HepG2 (cell line): ENCODE measurements around the gene CDKN1A. TPM values are rescaled to one million over a fixed set of nuclear protein-coding genes. Genes with fewer than 3 reads are reported as not detected.

Experiments
- HCFC1 ChIP-seq: fragments of 150-350 bp; IDR thresholded peaks from 2 replicates; pipeline ENCODE4 v1.6.1; 2014; ENCODE audit warnings: low read depth, low read length
- HDAC2 ChIP-seq: sonication (generic); formaldehyde crosslinking; IDR thresholded peaks from 2 replicates; pipeline ENCODE4 v1.4.0; 2020; ENCODE audit warnings: missing genetic modification reagents
- HOXA5 ChIP-seq: sonication (generic); formaldehyde crosslinking; IDR thresholded peaks from 2 replicates; pipeline ENCODE4 v1.4.0; 2020; ENCODE audit warnings: missing genetic modification reagents
- MYPOP ChIP-seq: sonication (generic); formaldehyde crosslinking; IDR thresholded peaks from 2 replicates; pipeline ENCODE4 v1.8.1; 2023; ENCODE audit warnings: mild to moderate bottlenecking, moderate library complexity, missing genetic modification reagents
- NFKB2 ChIP-seq: sonication (generic); formaldehyde crosslinking; IDR thresholded peaks from 2 replicates; pipeline ENCODE4 v1.4.0; 2020; ENCODE audit warnings: missing genetic modification reagents, borderline replicate concordance
- NFYC ChIP-seq: IDR thresholded peaks from 2 replicates; pipeline ENCODE4 v1.6.1; 2016; ENCODE audit warnings: missing genetic modification reagents, missing compliant biosample characterization
- PCBP1 ChIP-seq: fragments of 200-400 bp; formaldehyde crosslinking; IDR thresholded peaks from 2 replicates; pipeline ENCODE4 v1.6.1; 2017; ENCODE audit warnings: mild to moderate bottlenecking, low read depth, low read length, borderline replicate concordance
- POLR2G ChIP-seq: fragments of 200-400 bp; formaldehyde crosslinking; IDR thresholded peaks from 2 replicates; pipeline ENCODE4 v1.6.1; 2018; ENCODE audit warnings: mild to moderate bottlenecking, low read depth, low read length, moderate library complexity
- PPARG ChIP-seq: conservative IDR thresholded peaks from 2 replicates; pipeline ENCODE4 v1.6.1; 2016; ENCODE audit warnings: missing biosample characterization, missing genetic modification reagents
- RORA ChIP-seq: sonication (generic); formaldehyde crosslinking; IDR thresholded peaks from 2 replicates; pipeline ENCODE4 v1.5.0; 2020; ENCODE audit warnings: mild to moderate bottlenecking, missing genetic modification reagents, moderate library complexity
- SNAI1 ChIP-seq: sonication (generic); formaldehyde crosslinking; IDR thresholded peaks from 2 replicates; pipeline ENCODE4 v1.5.0; 2020; ENCODE audit warnings: mild to moderate bottlenecking, missing genetic modification reagents, borderline replicate concordance
- SRY ChIP-seq: sonication (generic); formaldehyde crosslinking; IDR thresholded peaks from 2 replicates; pipeline ENCODE4 v1.8.0; 2022; ENCODE audit warnings: mild to moderate bottlenecking, missing genetic modification reagents
- SYNCRIP ChIP-seq: fragments of 200-400 bp; formaldehyde crosslinking; IDR thresholded peaks from 2 replicates; pipeline ENCODE4 v1.6.1; 2018; ENCODE audit warnings: mild to moderate bottlenecking, low read depth, low read length; ENCODE audit not compliant: insufficient read depth
- ZFY ChIP-seq: sonication (generic); formaldehyde crosslinking; IDR thresholded peaks from 2 replicates; pipeline ENCODE4 v1.4.0; 2020; ENCODE audit warnings: missing genetic modification reagents
- ZIK1 ChIP-seq: sonication (generic); formaldehyde crosslinking; IDR thresholded peaks from 2 replicates; pipeline ENCODE4 v1.5.0; 2020; ENCODE audit warnings: mild to moderate bottlenecking, low read depth, missing genetic modification reagents, borderline replicate concordance
- ZNF121 ChIP-seq: sonication (generic); formaldehyde crosslinking; IDR thresholded peaks from 2 replicates; pipeline ENCODE4 v1.5.0; 2020; ENCODE audit warnings: mild to moderate bottlenecking, missing genetic modification reagents
- ZNF30 ChIP-seq: sonication (generic); formaldehyde crosslinking; IDR thresholded peaks from 2 replicates; pipeline ENCODE4 v1.5.0; 2020; ENCODE audit warnings: mild to moderate bottlenecking, missing genetic modification reagents
- ZNF382 ChIP-seq: sonication (generic); formaldehyde crosslinking; IDR thresholded peaks from 2 replicates; pipeline ENCODE4 v1.5.0; 2020; ENCODE audit warnings: missing genetic modification reagents, mild to moderate bottlenecking, borderline replicate concordance
- ZNF451 ChIP-seq: sonication (generic); formaldehyde crosslinking; IDR thresholded peaks from 2 replicates; pipeline ENCODE4 v1.5.0; 2020; ENCODE audit warnings: mild to moderate bottlenecking, missing genetic modification reagents
- ZNF644 ChIP-seq: IDR thresholded peaks from 2 replicates; pipeline ENCODE4 v1.6.1; 2016; ENCODE audit warnings: low read depth
- ZNF670 ChIP-seq: sonication (generic); formaldehyde crosslinking; IDR thresholded peaks from 2 replicates; pipeline ENCODE4 v1.8.0; 2022; ENCODE audit warnings: mild to moderate bottlenecking, missing genetic modification reagents, borderline replicate concordance
- ZNF768 ChIP-seq: sonication (generic); formaldehyde crosslinking; IDR thresholded peaks from 2 replicates; pipeline ENCODE4 v1.4.0; 2020; ENCODE audit warnings: missing genetic modification reagents
- polyA plus RNA-seq, 8 experiments: library from polyadenylated mRNA; depleted of rRNA in 3 of 8; stranded (reverse) in 7 of 8; unstranded in 1 of 8; fragments of >200 nt; fragmentation: Illumina TruSeq in 4 of 8; extraction: Trizol in 4 of 8; gene quantifications; 2 replicates each; pipeline versions ENCODE4 v1.2.1 to v1.2.3, GENCODE V29; 2011 to 2016; ENCODE audit warnings: low read depth in 4 of 8, missing spikeins in 1 of 8, mixed read lengths in 1 of 8; ENCODE audit not compliant: insufficient read depth in 1 of 8
- total RNA-seq, 5 experiments: library from RNA; depleted of rRNA; stranded (reverse); fragments of >200 nt; fragmentation: Illumina TruSeq; extraction: Trizol; gene quantifications; 2 replicates each; pipeline ENCODE4 v1.2.3, GENCODE V29; 2016; ENCODE audit warnings: low read depth in 1 of 5
- TF ChIP-seq, protein P1 (sequence below): sonication (generic); formaldehyde crosslinking; IDR thresholded peaks from 2 replicates; pipeline ENCODE4 v1.9.0; 2021; ENCODE audit warnings: missing genetic modification reagents, borderline replicate concordance
- TF ChIP-seq, protein P2 (sequence below): sonication (generic); formaldehyde crosslinking; IDR thresholded peaks from 2 replicates; pipeline ENCODE4 v1.4.0; 2020; ENCODE audit warnings: missing genetic modification reagents

The CDKN1A gene
- total and polyA plus RNA-seq, 2 of the 13 experiments (the other 11 are each of a cell fraction or from before 2014, with no cell fraction given): 60.7 to 92.1 TPM

DNA sequence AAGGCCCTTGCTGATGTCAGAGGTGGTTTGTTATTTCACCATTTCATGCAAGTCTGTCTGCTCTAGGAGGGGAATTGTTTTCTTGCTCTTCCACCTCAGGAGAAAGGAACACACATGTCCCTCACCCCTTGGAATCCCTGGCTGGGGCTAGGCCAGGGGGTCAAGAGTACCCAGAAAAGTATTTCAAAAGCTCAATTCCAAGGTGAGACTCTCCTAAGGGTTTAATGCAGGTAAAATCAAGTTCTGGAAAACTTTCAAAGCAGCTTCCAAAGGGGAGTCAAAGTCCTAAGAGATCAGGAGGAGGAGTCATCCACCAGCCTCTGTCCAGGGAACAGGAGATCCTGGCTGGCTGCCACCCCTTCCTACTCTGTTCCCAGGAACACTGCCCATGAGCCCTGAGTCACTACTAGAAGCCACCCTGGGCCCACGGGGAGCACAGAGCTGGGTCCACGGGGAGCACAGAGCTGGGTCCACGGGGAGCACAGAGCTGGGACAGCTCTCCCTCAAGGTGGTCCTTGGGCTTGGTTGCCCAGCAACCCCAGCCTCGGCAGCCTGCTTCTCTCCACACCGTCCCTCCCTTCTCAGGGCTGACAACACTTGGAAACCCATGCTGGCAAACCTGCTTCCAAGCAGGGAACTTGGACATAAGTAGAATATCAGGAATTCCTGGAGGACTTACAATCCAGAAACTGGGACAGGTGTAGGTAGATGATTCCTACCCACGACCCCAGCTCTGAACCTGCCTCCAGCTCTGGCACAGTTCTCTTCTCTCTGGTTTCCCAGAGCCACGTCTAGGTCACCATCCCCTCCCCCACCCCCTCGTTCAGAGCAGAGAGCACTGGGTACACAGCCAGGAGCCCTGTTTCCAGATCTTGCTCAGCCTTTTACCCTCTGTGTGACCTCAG, 35.3 kb upstream of the CDKN1A start (continued):
- TF ChIP-seq, protein P1, sequence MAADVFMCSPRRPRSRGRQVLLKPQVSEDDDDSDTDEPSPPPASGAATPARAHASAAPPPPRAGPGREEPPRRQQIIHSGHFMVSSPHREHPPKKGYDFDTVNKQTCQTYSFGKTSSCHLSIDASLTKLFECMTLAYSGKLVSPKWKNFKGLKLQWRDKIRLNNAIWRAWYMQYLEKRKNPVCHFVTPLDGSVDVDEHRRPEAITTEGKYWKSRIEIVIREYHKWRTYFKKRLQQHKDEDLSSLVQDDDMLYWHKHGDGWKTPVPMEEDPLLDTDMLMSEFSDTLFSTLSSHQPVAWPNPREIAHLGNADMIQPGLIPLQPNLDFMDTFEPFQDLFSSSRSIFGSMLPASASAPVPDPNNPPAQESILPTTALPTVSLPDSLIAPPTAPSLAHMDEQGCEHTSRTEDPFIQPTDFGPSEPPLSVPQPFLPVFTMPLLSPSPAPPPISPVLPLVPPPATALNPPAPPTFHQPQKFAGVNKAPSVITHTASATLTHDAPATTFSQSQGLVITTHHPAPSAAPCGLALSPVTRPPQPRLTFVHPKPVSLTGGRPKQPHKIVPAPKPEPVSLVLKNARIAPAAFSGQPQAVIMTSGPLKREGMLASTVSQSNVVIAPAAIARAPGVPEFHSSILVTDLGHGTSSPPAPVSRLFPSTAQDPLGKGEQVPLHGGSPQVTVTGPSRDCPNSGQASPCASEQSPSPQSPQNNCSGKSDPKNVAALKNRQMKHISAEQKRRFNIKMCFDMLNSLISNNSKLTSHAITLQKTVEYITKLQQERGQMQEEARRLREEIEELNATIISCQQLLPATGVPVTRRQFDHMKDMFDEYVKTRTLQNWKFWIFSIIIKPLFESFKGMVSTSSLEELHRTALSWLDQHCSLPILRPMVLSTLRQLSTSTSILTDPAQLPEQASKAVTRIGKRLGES: no peak
- TF ChIP-seq, protein P2, sequence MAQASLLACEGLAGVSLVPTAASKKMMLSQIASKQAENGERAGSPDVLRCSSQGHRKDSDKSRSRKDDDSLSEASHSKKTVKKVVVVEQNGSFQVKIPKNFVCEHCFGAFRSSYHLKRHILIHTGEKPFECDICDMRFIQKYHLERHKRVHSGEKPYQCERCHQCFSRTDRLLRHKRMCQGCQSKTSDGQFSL (CRISPR knock-in tag): no peak
- TF ChIP-seq ZNF382 (CRISPR knock-in tag) (no peak), NFKB2 (0 out of 2 replicates have a peak, but pooled peaks have one; percentile 52), ZNF768 (CRISPR knock-in tag) (peak; percentile 81; the same call in 1 of the 2 replicates), ZNF670 (no peak), HCFC1 (no peak), POLR2G (peak; percentile 52; the same call in 1 of the 2 replicates), PPARG (no peak), SRY (no peak), ZNF121 (CRISPR knock-in tag) (no peak), HDAC2 (peak; percentile 91), HOXA5 (CRISPR knock-in tag) (no peak), RORA (no peak), ZNF30 (CRISPR knock-in tag) (no peak), ZFY (CRISPR knock-in tag) (no peak; the same call in 1 of the 2 replicates), NFYC (CRISPR knock-in tag) (no peak), SYNCRIP (no peak), ZIK1 (CRISPR knock-in tag) (no peak), SNAI1 (CRISPR knock-in tag) (no peak; the same call in 1 of the 2 replicates), ZNF644 (0 out of 2 replicates have a peak, but pooled peaks have one; percentile 28), MYPOP (CRISPR knock-in tag) (0 out of 2 replicates have a peak, but pooled peaks have one; percentile 65), PCBP1 (no peak), ZNF451 (CRISPR knock-in tag) (no peak)
